Caki2 (cell line): ENCODE measurements around the gene WDR20. TPM values are rescaled to one million over a fixed set of nuclear protein-coding genes. Genes with fewer than 3 reads are reported as not detected.

ENCODE experiments used
- DNase-seq: peaks from one replicate; pipeline ENCODE4 v3.0.0-alpha.2; 2015; ENCODE audit warnings: low read depth
- in situ Hi-C: cut with HindIII; loops from 2 replicates; pipeline ENCODE4 v1.10.0; 2016; ENCODE audit warnings: low sequenced_read_pairs, low pct_unique_long_range_greater_than_20kb, mixed read lengths
- total RNA-seq: library from RNA; depleted of rRNA; stranded (reverse); fragments of >200 nt; shearing (Covaris generic); gene quantifications from 2 replicates; pipeline ENCODE4 v1.2.3, GENCODE V29; 2014; ENCODE audit warnings: low replicate concordance

WDR20 gene
- total RNA-seq, 1 experiment from 2014 or later: 17.0 TPM

- DNase-seq: peak; percentile 13
Observed at GRCh38 chr14:102187568-102188001, 47.9 kb downstream of the WDR20 start.

GRCh38 chr14:102188187-102188586, 48.5 kb downstream of the WDR20 start:
- no peak for DNase-seq
- in situ Hi-C loops: no loop called here

More at GRCh38 chr14:102187568-102188001, 47.9 kb downstream of the WDR20 start:
- in situ Hi-C loops: no loop called here

GRCh38 chr14:102189874-102190273, 50.2 kb downstream of the WDR20 start:
- DNase-seq: no peak
- in situ Hi-C loops: no loop called here

GRCh38 chr14:102192840-102193502, 53.3 kb downstream of the WDR20 start:
- DNase-seq: no peak
- in situ Hi-C loops: no loop called here

- in situ Hi-C loops: no loop called here
- no peak for DNase-seq
Observed at GRCh38 chr14:102194856-102195255, 55.2 kb downstream of the WDR20 start.

GRCh38 chr14:102195446-102195845, 55.7 kb downstream of the WDR20 start:
- in situ Hi-C loops: no loop called here
- no peak for DNase-seq

- no peak for DNase-seq
- in situ Hi-C loops: no loop called here
Observed at GRCh38 chr14:102196039-102196901, 56.6 kb downstream of the WDR20 start.

- in situ Hi-C loops: no loop called here
- DNase-seq: no peak
Observed at GRCh38 chr14:102196902-102197230, 57.2 kb downstream of the WDR20 start.

- DNase-seq: no peak
Observed at GRCh38 chr14:102197317-102197853, 57.7 kb downstream of the WDR20 start.

GRCh38 chr14:102200690-102201352, 61.1 kb downstream of the WDR20 start:
- in situ Hi-C loops: no loop called here

More at GRCh38 chr14:102197317-102197853, 57.7 kb downstream of the WDR20 start:
- in situ Hi-C loops: no loop called here

GRCh38 chr14:102201353-102201738, 61.6 kb downstream of the WDR20 start:
- DNase-seq: no peak
- in situ Hi-C loops: no loop called here

More at GRCh38 chr14:102200690-102201352, 61.1 kb downstream of the WDR20 start:
- no peak for DNase-seq

- DNase-seq: no peak
- in situ Hi-C loops: no loop called here
Observed at GRCh38 chr14:102201776-102202175, 62.1 kb downstream of the WDR20 start.

GRCh38 chr14:102202944-102203343, 63.2 kb downstream of the WDR20 start:
- DNase-seq: no peak
- in situ Hi-C loops: no loop called here

GRCh38 chr14:102203382-102203781, 63.7 kb downstream of the WDR20 start:
- in situ Hi-C loops: no loop called here
- no peak for DNase-seq

GRCh38 chr14:102205560-102205959, 65.9 kb downstream of the WDR20 start:
- no peak for DNase-seq
- in situ Hi-C loops: no loop called here

- DNase-seq: no peak
- in situ Hi-C loops: no loop called here
Observed at GRCh38 chr14:102206918-102207317, 67.2 kb downstream of the WDR20 start.

GRCh38 chr14:102207831-102208365, 68.2 kb downstream of the WDR20 start:
- in situ Hi-C loops: no loop called here
- DNase-seq: no peak

GRCh38 chr14:102208741-102209140, 69.0 kb downstream of the WDR20 start:
- in situ Hi-C loops: no loop called here
- no peak for DNase-seq
